AG09319 (cell line): ENCODE data around the gene MAG.
"Not testable (repeated sequence)": the region's sequence is repeated elsewhere in the genome, so short reads cannot be mapped to it uniquely, and the experiment has no call there.

Experiments
- DNase-seq: peaks from one replicate; pipeline ENCODE4 v3.0.0-alpha.2; 2010; ENCODE audit warnings: low read depth; ENCODE audit errors: extremely low read depth
- CTCF ChIP-seq: IDR thresholded peaks from 2 replicates; pipeline ENCODE4 v1.5.1; 2011; ENCODE audit warnings: low read depth, mild to moderate bottlenecking, inconsistent platforms, low read length, moderate library complexity

The MAG gene

DNA sequence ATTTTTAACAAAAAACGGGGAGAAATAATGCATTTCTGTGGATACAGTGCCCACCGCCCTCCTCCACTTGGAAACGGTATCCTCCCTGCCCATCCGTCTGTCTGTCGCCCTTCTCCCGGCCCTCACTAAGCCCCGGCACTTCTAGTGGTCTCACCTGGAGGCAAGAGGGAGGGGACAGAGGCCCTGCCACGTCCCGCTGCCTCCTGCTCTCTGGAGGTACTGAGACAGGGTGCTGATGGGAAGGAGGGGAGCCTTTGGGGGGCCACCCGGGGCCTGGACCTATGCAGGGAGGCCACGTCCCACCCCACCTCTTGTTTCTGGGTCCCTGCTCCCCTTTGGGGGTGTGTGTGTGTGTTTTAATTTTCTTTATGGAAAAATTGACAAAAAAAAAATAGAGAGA lies 12.6 kb upstream of the MAG start:
- TF ChIP-seq CTCF: no peak
- no peak for DNase-seq

- DNase-seq: no peak
- no peak for TF ChIP-seq CTCF
Measured at GRCh38 chr19:35279985-35280821, 11.8 kb upstream of the MAG start.

GRCh38 chr19:35281303-35281702 lies 10.7 kb upstream of the MAG start:
- no peak for DNase-seq
- no peak for TF ChIP-seq CTCF

DNA sequence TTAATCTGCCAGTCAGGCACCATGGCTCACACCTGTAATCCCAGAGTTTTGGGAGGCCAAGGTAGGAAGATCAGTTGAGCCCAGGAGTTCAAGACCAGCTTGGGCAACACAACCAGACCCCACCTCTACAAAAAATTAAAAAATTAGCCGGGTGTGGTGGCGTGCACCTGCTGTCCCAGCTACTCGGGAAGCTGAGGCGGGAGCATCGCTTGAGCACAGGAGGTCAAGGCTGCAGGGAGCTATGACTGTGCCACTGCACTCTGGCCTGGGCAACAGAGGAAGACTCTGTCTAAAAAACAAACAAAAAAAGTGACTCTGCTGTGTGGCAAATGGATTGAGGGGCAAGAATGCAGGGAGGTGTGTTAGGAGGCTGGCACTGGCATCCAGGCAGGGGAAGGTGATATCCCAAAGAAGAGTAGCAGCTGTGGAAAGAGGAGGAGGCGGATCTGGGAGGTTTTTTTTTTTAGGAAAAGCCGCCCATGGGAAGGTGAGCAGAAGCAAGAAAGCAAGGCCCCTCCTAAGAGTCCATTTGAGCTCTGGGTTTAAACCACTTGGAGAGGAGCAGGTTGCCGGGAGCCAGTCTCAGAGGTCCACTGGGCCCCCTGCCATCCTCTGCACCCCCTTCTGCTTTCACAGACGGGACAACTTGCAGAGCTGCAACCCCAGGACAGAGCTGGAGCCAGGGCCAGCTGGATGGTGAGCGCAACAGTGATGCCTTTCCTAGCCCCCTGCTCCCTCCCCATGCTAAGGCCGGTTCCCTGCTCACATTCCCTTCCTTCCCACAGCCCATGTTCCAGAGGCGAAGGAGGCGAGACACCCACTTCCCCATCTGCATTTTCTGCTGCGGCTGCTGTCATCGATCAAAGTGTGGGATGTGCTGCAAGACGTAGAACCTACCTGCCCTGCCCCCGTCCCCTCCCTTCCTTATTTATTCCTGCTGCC lies 7.5 kb upstream of the MAG start:
- no peak for TF ChIP-seq CTCF
- no peak for DNase-seq

- DNase-seq: no peak
- TF ChIP-seq CTCF: no peak
Measured at GRCh38 chr19:35285095-35285449, 6.9 kb upstream of the MAG start.

DNA sequence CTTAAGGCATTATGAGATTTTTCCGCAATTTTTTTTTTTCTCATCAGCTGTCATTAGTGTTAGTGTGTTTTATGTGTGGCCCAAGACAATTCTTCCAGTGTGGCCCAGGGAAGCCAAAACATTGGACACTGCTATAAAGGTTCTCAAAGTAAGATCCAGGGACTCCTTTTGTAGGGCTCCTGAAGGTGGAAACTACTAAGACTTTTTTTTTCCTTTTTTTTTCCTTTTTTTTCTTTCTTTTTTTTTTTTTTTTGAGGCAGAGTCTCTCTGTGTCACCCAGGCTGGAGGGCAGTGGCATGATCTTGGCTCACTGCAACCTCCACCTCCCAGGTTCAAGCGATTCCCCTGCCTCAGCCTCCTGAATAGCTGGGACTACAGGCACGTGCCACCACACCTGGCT lies 6.5 kb upstream of the MAG start:
- not testable (repeated sequence) for DNase-seq

DNA sequence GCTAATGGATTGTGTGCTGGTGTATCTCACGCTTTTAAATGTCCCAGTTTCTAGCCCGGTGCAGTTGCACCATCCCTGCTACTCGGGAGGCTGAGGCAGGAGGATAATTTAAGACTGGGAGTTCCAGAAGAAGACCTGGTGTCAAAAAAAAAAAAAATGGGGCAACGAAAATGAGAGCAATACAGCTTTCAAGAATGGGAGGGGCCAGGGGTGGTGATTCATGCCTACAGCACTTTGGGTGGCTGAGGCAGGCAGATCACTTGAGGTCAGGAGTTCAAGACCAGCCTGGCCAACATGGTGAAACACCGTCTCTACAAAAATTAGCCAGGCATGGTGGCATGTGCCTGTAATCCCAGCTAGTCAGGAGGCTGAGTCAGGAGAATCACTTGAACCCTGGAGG lies 5.9 kb upstream of the MAG start:
- DNase-seq: not testable (repeated sequence)

GRCh38 chr19:35287713-35288112 lies 4.2 kb upstream of the MAG start:
- no peak for DNase-seq
- TF ChIP-seq CTCF: no peak
